T-helper 2 cell treated with Interferon-gamma antibody and Interleukin-4, amounts not matched to agents 5 μg/mL and 100 μg/mL, for 36 hours (primary cell): ENCODE measurements around the gene KRT5.

Experiments used
- DNase-seq: peaks from one replicate; pipeline ENCODE4 v3.0.0; 2021; ENCODE audit warnings: low spot score
- H3K27ac Mint-ChIP-seq: one replicate; pipeline ENCODE4 v1.8.0; 2021; ENCODE audit warnings: mild to moderate bottlenecking, mixed read lengths
- H3K27me3 Mint-ChIP-seq: one replicate; pipeline ENCODE4 v1.8.0; 2021; ENCODE audit warnings: low read depth, mixed read lengths
- H3K36me3 Mint-ChIP-seq: one replicate; pipeline ENCODE4 v1.8.0; 2021; ENCODE audit warnings: low read depth, mixed read lengths
- H3K4me1 Mint-ChIP-seq: one replicate; pipeline ENCODE4 v1.8.0; 2021; ENCODE audit warnings: low read depth, mixed read lengths
- H3K4me3 Mint-ChIP-seq: one replicate; pipeline ENCODE4 v1.8.0; 2022; ENCODE audit warnings: mild to moderate bottlenecking, moderate library complexity, mixed read lengths
- H3K9me3 Mint-ChIP-seq: one replicate; pipeline ENCODE4 v1.8.0; 2021; ENCODE audit warnings: mixed read lengths

KRT5 gene

GRCh38 chr12:52487211-52487610 is 33.0 kb downstream of the KRT5 start:
- no peaks in the 10 kb centered on the region for H3K9me3 Mint-ChIP-seq
- no peak overlapping the region for H3K4me3 Mint-ChIP-seq
- H3K36me3 Mint-ChIP-seq: no peaks in the 10 kb centered on the region
- H3K4me1 Mint-ChIP-seq: no peaks in the 10 kb centered on the region
- DNase-seq: no peak
- H3K27ac Mint-ChIP-seq: no peak overlapping the region
- H3K27me3 Mint-ChIP-seq: peaks cover 22% of the 10 kb centered on the region

GRCh38 chr12:52486166-52487105 is 33.8 kb downstream of the KRT5 start:
- H3K36me3 Mint-ChIP-seq: no peaks in the 10 kb centered on the region
- H3K4me1 Mint-ChIP-seq: no peaks in the 10 kb centered on the region
- no peaks in the 10 kb centered on the region for H3K9me3 Mint-ChIP-seq
- no peak for DNase-seq
- H3K27ac Mint-ChIP-seq: no peak overlapping the region
- H3K4me3 Mint-ChIP-seq: no peak overlapping the region
- peaks cover 21% of the 10 kb centered on the region for H3K27me3 Mint-ChIP-seq

GRCh38 chr12:52480073-52480472 is 40.1 kb downstream of the KRT5 start:
- Mint-ChIP-seq H3K9me3 (no peaks in the 10 kb centered on the region), H3K27me3 (peaks cover 13% of the 10 kb centered on the region), H3K4me1 (no peaks in the 10 kb centered on the region), H3K36me3 (no peaks in the 10 kb centered on the region), H3K27ac (no peak overlapping the region), H3K4me3 (no peak overlapping the region)
- DNase-seq: no peak

- Mint-ChIP-seq H3K27ac (no peak overlapping the region), H3K36me3 (no peaks in the 10 kb centered on the region), H3K9me3 (no peaks in the 10 kb centered on the region), H3K4me1 (no peaks in the 10 kb centered on the region), H3K27me3 (peaks cover 2% of the 10 kb centered on the region), H3K4me3 (no peak overlapping the region)
- DNase-seq: no peak
Observed at GRCh38 chr12:52477651-52478050, 42.5 kb downstream of the KRT5 start.

- no peak overlapping the region for H3K27ac Mint-ChIP-seq
- H3K4me3 Mint-ChIP-seq: no peak overlapping the region
- H3K36me3 Mint-ChIP-seq: no peaks in the 10 kb centered on the region
- H3K9me3 Mint-ChIP-seq: no peaks in the 10 kb centered on the region
- no peaks in the 10 kb centered on the region for H3K4me1 Mint-ChIP-seq
- no peak for DNase-seq
- peaks cover 2% of the 10 kb centered on the region for H3K27me3 Mint-ChIP-seq
Observed at GRCh38 chr12:52474212-52474611, 46.0 kb downstream of the KRT5 start.

- no peak for DNase-seq
- Mint-ChIP-seq H3K9me3 (no peaks in the 10 kb centered on the region), H3K4me1 (no peaks in the 10 kb centered on the region), H3K27ac (no peak within 1 kb of the TSS), H3K4me3 (no peak within 1 kb of the TSS), H3K36me3 (no peaks in the 10 kb centered on the region), H3K27me3 (peaks cover 2% of the 10 kb centered on the region)
Observed at GRCh38 chr12:52473768-52474167, 46.4 kb downstream of the KRT5 start, which contains the start of gene KRT6C. TSS of gene KRT6C (minus strand) at chr12:52473805. CDS start at chr12:52473737, 68 bp downstream.

- Mint-ChIP-seq H3K27ac (no peak overlapping the region), H3K4me1 (no peaks in the 10 kb centered on the region), H3K27me3 (peaks cover 5% of the 10 kb centered on the region), H3K4me3 (no peak overlapping the region), H3K9me3 (no peaks in the 10 kb centered on the region), H3K36me3 (no peaks in the 10 kb centered on the region)
- DNase-seq: no peak
Observed at GRCh38 chr12:52469853-52470252, 50.3 kb downstream of the KRT5 start.

GRCh38 chr12:52464897-52465296 is 55.3 kb downstream of the KRT5 start:
- no peaks in the 10 kb centered on the region for H3K36me3 Mint-ChIP-seq
- H3K4me1 Mint-ChIP-seq: no peaks in the 10 kb centered on the region
- no peaks in the 10 kb centered on the region for H3K9me3 Mint-ChIP-seq
- H3K4me3 Mint-ChIP-seq: no peak overlapping the region
- peaks cover 30% of the 10 kb centered on the region for H3K27me3 Mint-ChIP-seq
- no peak overlapping the region for H3K27ac Mint-ChIP-seq
- DNase-seq: no peak
